ENCODE measurements around the gene OSBPL6. TPM values are rescaled to one million over a fixed set of nuclear protein-coding genes. Genes with fewer than 3 reads are reported as not detected.

OSBPL6 gene
- total RNA-seq, 1 experiment from 2014 or later = 2.3 TPM

- intact Hi-C loops (cut with micrococcal nuclease; ENCODE audit: unreplicated experiment) = no loop called here
- no peaks in the 10 kb centered on the region for H3K9me3 Mint-ChIP-seq (ENCODE audit: low read depth, unreplicated experiment)
- no peak overlapping the region for H3K4me3 Mint-ChIP-seq (ENCODE audit: low read depth, unreplicated experiment)
These were observed 72.1 kb downstream of the OSBPL6 start for GRCh38 chr2:178266445-178266844.

GRCh38 chr2:178267660-178268059 lies 73.3 kb downstream of the OSBPL6 start:
- no peak overlapping the region for H3K27ac Mint-ChIP-seq (ENCODE audit: unreplicated experiment)
- no peaks in the 10 kb centered on the region for H3K9me3 Mint-ChIP-seq (ENCODE audit: low read depth, unreplicated experiment)
- no peaks in the 10 kb centered on the region for H3K4me1 Mint-ChIP-seq (ENCODE audit: low read depth, unreplicated experiment)
- H3K36me3 Mint-ChIP-seq (ENCODE audit: insufficient read depth, unreplicated experiment) = no peaks in the 10 kb centered on the region
- no TSS peak for BruUV-seq (replicated peaks)
- intact Hi-C loops (cut with micrococcal nuclease; ENCODE audit: unreplicated experiment) = no loop called here
- no peak for DNase-seq
- H3K27me3 Mint-ChIP-seq (ENCODE audit: unreplicated experiment) = no peaks in the 10 kb centered on the region
- CTCF ChIA-PET = interaction anchor here (0.7 kb wide), 1 partner anchor 370 kb away, joined by 3 read pairs; no protein-coding TSS in a partner anchor
- no peak overlapping the region for H3K4me3 Mint-ChIP-seq (ENCODE audit: low read depth, unreplicated experiment)
- no peak for TF ChIP-seq CTCF (IDR thresholded peaks at IDR 0.05; ENCODE audit: unreplicated experiment)

More at GRCh38 chr2:178266445-178266844, 72.1 kb downstream of the OSBPL6 start:
- DNase-seq = no peak
- Mint-ChIP-seq H3K36me3 (ENCODE audit: insufficient read depth, unreplicated experiment) (no peaks in the 10 kb centered on the region), H3K27ac (ENCODE audit: unreplicated experiment) (no peak overlapping the region), H3K27me3 (ENCODE audit: unreplicated experiment) (no peaks in the 10 kb centered on the region), H3K4me1 (ENCODE audit: low read depth, unreplicated experiment) (no peaks in the 10 kb centered on the region)
- BruUV-seq (replicated peaks) = no TSS peak
- CTCF ChIA-PET = no interaction called here
- TF ChIP-seq CTCF (IDR thresholded peaks at IDR 0.05; ENCODE audit: unreplicated experiment) = no peak

GRCh38 chr2:178268435-178268834 lies 74.1 kb downstream of the OSBPL6 start:
- Mint-ChIP-seq H3K27me3 (ENCODE audit: unreplicated experiment) (no peaks in the 10 kb centered on the region), H3K4me1 (ENCODE audit: low read depth, unreplicated experiment) (no peaks in the 10 kb centered on the region), H3K36me3 (ENCODE audit: insufficient read depth, unreplicated experiment) (no peaks in the 10 kb centered on the region), H3K4me3 (ENCODE audit: low read depth, unreplicated experiment) (no peak overlapping the region), H3K9me3 (ENCODE audit: low read depth, unreplicated experiment) (no peaks in the 10 kb centered on the region), H3K27ac (ENCODE audit: unreplicated experiment) (no peak overlapping the region)
- no peak for DNase-seq
- intact Hi-C loops (cut with micrococcal nuclease; ENCODE audit: unreplicated experiment) = no loop called here
- CTCF ChIA-PET = interaction anchor here (0.7 kb wide), 1 partner anchor 370 kb away, joined by 3 read pairs; no protein-coding TSS in a partner anchor
- TF ChIP-seq CTCF (IDR thresholded peaks at IDR 0.05; ENCODE audit: unreplicated experiment) = no peak
- BruUV-seq (replicated peaks) = no TSS peak

- DNase-seq = no peak
- no TSS peak for BruUV-seq (replicated peaks)
- H3K9me3 Mint-ChIP-seq (ENCODE audit: low read depth, unreplicated experiment) = no peaks in the 10 kb centered on the region
- CTCF ChIA-PET = no interaction called here
- no peaks in the 10 kb centered on the region for H3K27me3 Mint-ChIP-seq (ENCODE audit: unreplicated experiment)
- no peak for TF ChIP-seq CTCF (IDR thresholded peaks at IDR 0.05; ENCODE audit: unreplicated experiment)
- H3K4me3 Mint-ChIP-seq (ENCODE audit: low read depth, unreplicated experiment) = no peak overlapping the region
- H3K36me3 Mint-ChIP-seq (ENCODE audit: insufficient read depth, unreplicated experiment) = no peaks in the 10 kb centered on the region
- no peaks in the 10 kb centered on the region for H3K4me1 Mint-ChIP-seq (ENCODE audit: low read depth, unreplicated experiment)
- intact Hi-C loops (cut with micrococcal nuclease; ENCODE audit: unreplicated experiment) = no loop called here
- no peak overlapping the region for H3K27ac Mint-ChIP-seq (ENCODE audit: unreplicated experiment)
These were observed 75.3 kb downstream of the OSBPL6 start for GRCh38 chr2:178269438-178270224.

Measured in Calu3 (cell line).